WERI-Rb-1 (cell line): ENCODE measurements around the gene NRXN3.

Source experiments
- DNase-seq: peaks from one replicate; pipeline ENCODE4 v3.0.0-alpha.2; 2020
- H3K27ac ChIP-seq: fragments of 250-450 bp; sonication (Bioruptor Pico); 2 replicates; pipeline ENCODE4 v1.5.1; 2020; ENCODE audit warnings: mild to moderate bottlenecking, moderate library complexity
- H3K27me3 ChIP-seq: fragments of 250-450 bp; sonication (Bioruptor Pico); 2 replicates; pipeline ENCODE4 v1.5.1; 2021; ENCODE audit warnings: mild to moderate bottlenecking, low read depth, moderate library complexity; ENCODE audit not compliant: insufficient read depth, severe bottlenecking
- H3K36me3 ChIP-seq: fragments of 250-450 bp; sonication (Bioruptor Pico); 2 replicates; pipeline ENCODE4 v1.5.1; 2020; ENCODE audit warnings: mild to moderate bottlenecking, moderate library complexity
- H3K4me3 ChIP-seq: 2 replicates; pipeline ENCODE4 v1.5.1; 2011; ENCODE audit warnings: low read depth, mild to moderate bottlenecking, control low read depth, low read length
- H3K9me3 ChIP-seq: fragments of 250-450 bp; sonication (Bioruptor Pico); 2 replicates; pipeline ENCODE4 v1.5.1; 2021; ENCODE audit warnings: mild to moderate bottlenecking, moderate library complexity; ENCODE audit not compliant: severe bottlenecking
- TF ChIP-seq, protein P1 (sequence below): IDR thresholded peaks from 2 replicates; pipeline ENCODE4 v1.5.1; 2011; ENCODE audit warnings: low read depth, mild to moderate bottlenecking, control low read depth, inconsistent platforms, low read length

Gene NRXN3

DNA sequence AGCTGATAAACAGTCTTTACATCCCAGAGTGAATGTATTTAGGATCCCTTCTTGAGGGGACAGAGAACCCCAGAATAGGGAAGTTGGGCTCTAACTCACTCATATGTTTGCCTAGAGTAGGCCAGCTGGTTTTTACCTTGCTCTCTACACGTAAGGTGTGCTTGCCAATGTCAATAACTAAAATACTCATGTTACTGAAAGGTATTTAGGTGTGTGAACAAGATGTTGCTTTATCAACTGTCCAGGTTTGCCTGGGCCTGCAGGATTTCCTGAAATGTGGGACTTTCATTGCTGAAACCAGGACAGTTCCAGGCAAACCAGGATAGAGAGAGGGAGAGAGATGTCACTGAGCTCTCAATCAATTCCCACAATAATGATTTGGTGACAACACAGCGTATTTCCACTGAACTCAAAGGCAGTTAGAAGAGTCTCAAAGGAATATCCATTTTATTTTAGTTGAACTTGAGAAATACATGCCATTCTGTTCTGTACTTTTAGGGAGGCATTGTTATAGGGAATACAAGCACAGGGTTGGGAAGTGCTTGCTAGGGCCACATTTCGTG is 171.7 kb downstream of the NRXN3 start:
- TF ChIP-seq, protein P1, sequence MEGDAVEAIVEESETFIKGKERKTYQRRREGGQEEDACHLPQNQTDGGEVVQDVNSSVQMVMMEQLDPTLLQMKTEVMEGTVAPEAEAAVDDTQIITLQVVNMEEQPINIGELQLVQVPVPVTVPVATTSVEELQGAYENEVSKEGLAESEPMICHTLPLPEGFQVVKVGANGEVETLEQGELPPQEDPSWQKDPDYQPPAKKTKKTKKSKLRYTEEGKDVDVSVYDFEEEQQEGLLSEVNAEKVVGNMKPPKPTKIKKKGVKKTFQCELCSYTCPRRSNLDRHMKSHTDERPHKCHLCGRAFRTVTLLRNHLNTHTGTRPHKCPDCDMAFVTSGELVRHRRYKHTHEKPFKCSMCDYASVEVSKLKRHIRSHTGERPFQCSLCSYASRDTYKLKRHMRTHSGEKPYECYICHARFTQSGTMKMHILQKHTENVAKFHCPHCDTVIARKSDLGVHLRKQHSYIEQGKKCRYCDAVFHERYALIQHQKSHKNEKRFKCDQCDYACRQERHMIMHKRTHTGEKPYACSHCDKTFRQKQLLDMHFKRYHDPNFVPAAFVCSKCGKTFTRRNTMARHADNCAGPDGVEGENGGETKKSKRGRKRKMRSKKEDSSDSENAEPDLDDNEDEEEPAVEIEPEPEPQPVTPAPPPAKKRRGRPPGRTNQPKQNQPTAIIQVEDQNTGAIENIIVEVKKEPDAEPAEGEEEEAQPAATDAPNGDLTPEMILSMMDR: no peak
- no peak overlapping the region for H3K27ac ChIP-seq
- DNase-seq: no peak
- no peaks in the 10 kb centered on the region for H3K9me3 ChIP-seq
- H3K36me3 ChIP-seq: no peaks in the 10 kb centered on the region
- no peak overlapping the region for H3K4me3 ChIP-seq
- no peaks in the 10 kb centered on the region for H3K27me3 ChIP-seq

DNA sequence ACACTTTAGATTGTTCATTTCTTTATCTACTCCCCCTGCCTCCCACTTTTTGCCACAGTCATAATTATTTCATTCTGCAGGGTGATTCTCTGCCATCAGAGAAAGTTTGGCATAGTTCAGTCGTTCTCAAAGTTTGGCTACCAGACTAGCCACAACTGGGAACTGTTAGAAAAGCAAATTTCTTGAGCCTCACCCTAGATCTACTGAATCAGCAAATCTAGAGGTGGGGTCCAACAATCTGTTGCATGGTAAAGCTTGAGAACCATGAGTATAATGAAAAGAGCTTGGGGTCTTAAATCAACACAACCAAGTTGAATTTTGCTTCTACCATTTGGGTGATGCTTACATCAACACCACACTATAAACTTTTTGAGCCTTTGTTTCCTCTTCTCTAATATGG is 172.7 kb downstream of the NRXN3 start:
- no peaks in the 10 kb centered on the region for H3K27me3 ChIP-seq
- H3K4me3 ChIP-seq: no peak overlapping the region
- TF ChIP-seq, protein P1: no peak
- H3K36me3 ChIP-seq: no peaks in the 10 kb centered on the region
- H3K27ac ChIP-seq: no peak overlapping the region
- no peaks in the 10 kb centered on the region for H3K9me3 ChIP-seq
- no peak for DNase-seq

DNA sequence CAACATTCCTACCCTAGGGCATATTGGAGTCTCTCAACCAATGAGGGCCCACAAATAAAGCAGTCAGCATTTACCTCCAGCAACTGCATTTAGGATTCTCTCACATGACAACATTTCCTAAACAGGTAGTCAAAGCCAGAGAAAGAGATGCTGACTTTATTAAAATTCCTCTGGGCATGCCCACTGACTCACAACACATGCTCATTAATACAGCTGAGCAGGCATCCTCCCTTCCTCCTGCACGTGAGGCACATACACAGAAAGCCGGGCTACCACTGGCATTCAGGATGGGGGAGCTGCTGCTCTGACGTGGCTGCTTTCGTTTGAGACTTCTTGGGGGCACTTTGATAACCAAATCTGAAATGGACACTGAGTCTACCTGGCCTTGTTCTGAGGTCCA is 174.1 kb downstream of the NRXN3 start:
- TF ChIP-seq, protein P1: no peak
- H3K27me3 ChIP-seq: no peaks in the 10 kb centered on the region
- no peak overlapping the region for H3K27ac ChIP-seq
- H3K9me3 ChIP-seq: no peaks in the 10 kb centered on the region
- no peak overlapping the region for H3K4me3 ChIP-seq
- H3K36me3 ChIP-seq: no peaks in the 10 kb centered on the region
- DNase-seq: no peak

DNA sequence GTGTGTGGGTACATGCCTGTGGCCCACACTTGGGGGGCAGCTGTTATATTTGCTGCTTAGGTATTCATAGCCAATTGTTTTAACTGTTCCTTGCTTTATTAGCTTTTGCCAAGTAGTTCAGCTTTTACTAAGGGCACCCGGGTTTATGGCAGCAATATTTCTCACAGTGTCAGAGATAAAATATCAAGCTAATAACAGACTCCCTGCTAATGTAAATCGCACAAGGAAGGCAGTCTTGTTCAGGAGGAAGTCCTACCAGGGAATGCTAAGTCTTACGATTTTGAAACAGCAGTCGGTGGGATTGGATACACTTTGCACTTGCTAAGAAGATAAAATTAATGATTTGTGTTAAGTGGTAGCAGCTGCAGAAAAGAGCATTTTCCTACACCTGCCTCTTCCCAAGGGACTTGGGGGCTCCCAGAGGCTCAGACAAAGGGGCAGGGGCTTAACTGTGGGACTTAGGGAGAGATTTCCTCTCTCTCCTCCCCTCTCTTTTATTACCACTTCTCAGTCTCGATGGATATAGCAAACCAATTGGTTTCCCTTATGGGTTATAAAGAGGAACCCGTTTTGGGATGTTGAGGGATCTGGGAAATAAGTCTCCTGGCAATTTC is 175.1 kb downstream of the NRXN3 start:
- Histone ChIP-seq H3K27me3 (no peaks in the 10 kb centered on the region), H3K9me3 (no peaks in the 10 kb centered on the region), H3K27ac (no peak overlapping the region), H3K36me3 (no peaks in the 10 kb centered on the region), H3K4me3 (no peak overlapping the region)
- DNase-seq: peak; percentile 51
- TF ChIP-seq, protein P1: no peak

DNA sequence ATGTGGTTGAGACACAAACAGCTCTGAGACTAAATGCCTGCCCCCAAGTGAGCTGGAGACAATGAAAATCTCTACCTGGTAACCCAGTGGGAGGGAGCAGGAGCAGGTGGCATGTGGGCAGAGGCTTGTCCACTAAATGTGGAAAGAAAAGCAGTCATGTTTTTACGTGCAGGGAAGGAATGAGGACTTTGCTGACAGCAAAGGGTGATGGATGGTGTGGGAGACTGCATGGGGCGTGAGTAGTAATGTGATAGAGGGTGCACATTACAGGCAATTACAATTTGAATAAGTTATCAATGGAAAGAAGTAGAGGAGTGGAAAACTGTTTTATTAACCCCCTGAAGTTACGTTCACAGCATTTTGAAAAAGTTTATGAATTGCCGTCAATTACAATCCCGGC is 176.6 kb downstream of the NRXN3 start:
- no peaks in the 10 kb centered on the region for H3K9me3 ChIP-seq
- H3K4me3 ChIP-seq: no peak overlapping the region
- no peaks in the 10 kb centered on the region for H3K27me3 ChIP-seq
- H3K36me3 ChIP-seq: no peaks in the 10 kb centered on the region
- no peak overlapping the region for H3K27ac ChIP-seq
- DNase-seq: no peak
- TF ChIP-seq, protein P1: no peak

DNA sequence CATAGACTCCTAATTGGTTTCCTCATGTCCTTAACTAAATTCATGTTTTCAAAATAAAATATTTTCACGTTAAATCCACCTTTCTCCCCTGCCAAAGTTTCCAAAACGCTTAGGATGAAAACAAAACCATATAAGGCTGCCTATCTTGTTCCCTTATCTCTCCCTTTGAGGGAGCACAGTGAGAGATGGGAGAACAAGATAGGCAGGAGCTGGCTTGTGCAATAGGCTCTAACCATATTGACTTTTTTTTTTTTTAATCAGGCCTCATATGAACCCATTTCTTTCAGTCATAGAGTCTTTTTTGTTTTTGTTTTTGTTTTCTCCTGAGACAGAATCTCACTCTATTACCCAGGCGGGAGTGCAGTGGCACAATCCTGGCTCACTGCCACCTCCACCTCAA is 184.9 kb downstream of the NRXN3 start:
- H3K27me3 ChIP-seq: no peaks in the 10 kb centered on the region
- H3K27ac ChIP-seq: no peak overlapping the region
- no peaks in the 10 kb centered on the region for H3K9me3 ChIP-seq
- no peak for DNase-seq
- TF ChIP-seq, protein P1: no peak
- H3K36me3 ChIP-seq: no peaks in the 10 kb centered on the region
- no peak overlapping the region for H3K4me3 ChIP-seq
